K562 (cell line): ENCODE measurements around the gene ZFAND5. TPM values are rescaled to one million over a fixed set of nuclear protein-coding genes. Genes with fewer than 3 reads are reported as not detected.

Experiments used
- ATAC-seq: fragments of 200-7000 bp; cut with Tn5 transposase; 3 replicates; pipeline ENCODE4 v1.9.1; 2020; ENCODE audit warnings: moderate library complexity
- BruUV-seq: library from RNA; stranded (reverse); fragments of 400-500 nt; replicated peaks from 2 replicates; lab custom pipeline; 2021; lab: Mats Ljungman, UMichigan
- CTCF ChIA-PET: fragments of 300-600 bp; formaldehyde crosslinking; extraction: SDS; loops from one replicate; lab custom pipeline; 2021; ENCODE audit warnings: low intra/inter-chr PET ratio; lab: Yijun Ruan, JAX
- POLR2A ChIA-PET: fragments of 300-600, 350-650 bp; sonication (Branson Sonifier 250); formaldehyde crosslinking; extraction: SDS; loops from one replicate; lab custom pipeline; 2021; ENCODE audit warnings: antibody characterized with exemption, inconsistent platforms; lab: Yijun Ruan, JAX
- DNase-seq, 4 experiments: peaks; one replicate each; pipeline versions ENCODE4 v3.0.0 to v3.0.0-alpha.2; 2011 to 2018; ENCODE audit warnings: low spot score in 3 of 4, mixed read lengths in 3 of 4; ENCODE audit errors: extremely low read depth in 1 of 4
- FAIRE-seq: peaks from 2 replicates; lab custom pipeline; 2011; peaks lifted over from hg19 to GRCh38; lab: Jason Lieb, UNC
- H2AFZ ChIP-seq: 2 replicates; pipeline ENCODE4 v1.6.0; 2011; ENCODE audit warnings: low read depth, low read length, control low read depth, inconsistent platforms
- H3K27ac ChIP-seq: fragments of 200-600 bp; 3 replicates; pipeline ENCODE4 v1.8.0; 2011; ENCODE audit warnings: low read depth, mild to moderate bottlenecking, control low read depth, inconsistent platforms, low read length, moderate library complexity, mixed read lengths; ENCODE audit errors: extremely low read depth
- H3K27me3 ChIP-seq, 2 experiments: fragments of 300-600 bp in 1 of 2; 2 replicates in 1 of 2; 3 replicates in 1 of 2; pipeline versions ENCODE4 v1.6.0 to v1.8.0; 2011; ENCODE audit warnings: inconsistent platforms in 2 of 2, low read length in 2 of 2, mild to moderate bottlenecking in 1 of 2, mixed read lengths in 1 of 2, moderate library complexity in 1 of 2; ENCODE audit not compliant: control insufficient read depth in 2 of 2, insufficient read depth in 2 of 2
- H3K36me3 ChIP-seq: fragments of 300-600 bp; 3 replicates; pipeline ENCODE4 v1.8.0; 2011; ENCODE audit warnings: mild to moderate bottlenecking, low read length, inconsistent platforms; ENCODE audit not compliant: control insufficient read depth, insufficient read depth
- H3K4me1 ChIP-seq, 2 experiments: fragments of 200-600 bp in 1 of 2; replicated peaks in 1 of 2; 2 replicates in 1 of 2; 3 replicates in 1 of 2; pipeline versions ENCODE4 v1.5.1 to v1.8.0; 2011; ENCODE audit warnings: inconsistent platforms in 2 of 2, low read length in 2 of 2, mild to moderate bottlenecking in 1 of 2, mixed read lengths in 1 of 2, moderate library complexity in 1 of 2; ENCODE audit not compliant: control insufficient read depth in 2 of 2, insufficient read depth in 2 of 2
- H3K4me2 ChIP-seq: 2 replicates; pipeline ENCODE4 v1.6.1; 2011; ENCODE audit warnings: low read length, control low read depth, inconsistent platforms, mixed read lengths; ENCODE audit not compliant: insufficient read depth
- H3K4me3 ChIP-seq: fragments of 200-600 bp; sonication (generic), shearing (Covaris generic); 2 replicates; pipeline ENCODE4 v1.5.1; 2016; ENCODE audit warnings: control low read depth, inconsistent platforms
- H3K79me2 ChIP-seq: fragments of 200-600 bp; 3 replicates; pipeline ENCODE4 v1.8.0; 2011; ENCODE audit warnings: low read length, inconsistent platforms; ENCODE audit not compliant: control insufficient read depth, insufficient read depth
- H3K9ac ChIP-seq, 2 experiments: 2 replicates each; pipeline versions ENCODE4 v1.6.0 to v1.6.1; 2011; ENCODE audit warnings: low read depth in 2 of 2, low read length in 2 of 2, control low read depth in 1 of 2, inconsistent platforms in 1 of 2, mild to moderate bottlenecking in 1 of 2, mixed read lengths in 1 of 2; ENCODE audit not compliant: insufficient read depth in 1 of 2
- H3K9me1 ChIP-seq: one replicate; pipeline ENCODE4 v1.6.0; 2011; ENCODE audit warnings: inconsistent platforms, mild to moderate bottlenecking, low read length, moderate library complexity; ENCODE audit not compliant: control insufficient read depth, insufficient read depth
- H3K9me3 ChIP-seq: replicated peaks from 2 replicates; pipeline ENCODE4 v1.5.1; 2011; ENCODE audit warnings: low read depth, low read length, inconsistent platforms; ENCODE audit not compliant: control insufficient read depth, insufficient read depth
- H4K20me1 ChIP-seq: replicated peaks from 2 replicates; pipeline ENCODE4 v1.6.1; 2011; ENCODE audit warnings: low read length, inconsistent platforms, mixed read lengths; ENCODE audit not compliant: control insufficient read depth, insufficient read depth
- DNMT1 ChIP-seq: fragments of 450-650 bp; IDR thresholded peaks from 2 replicates; pipeline ENCODE4 v1.6.1; 2016; ENCODE audit warnings: antibody characterized with exemption, mild to moderate bottlenecking
- TCF7 ChIP-seq: sonication (generic); IDR thresholded peaks from 2 replicates; pipeline ENCODE4 v1.6.1; 2016; ENCODE audit warnings: antibody characterized with exemption, borderline replicate concordance
- WGBS: fragments of 100-300 bp; shearing (Covaris generic); methylation state at CpG from one replicate; pipeline ENCODE4 v1.1.6; 2016; ENCODE audit warnings: low coverage, mixed read lengths; ENCODE audit not compliant: insufficient coverage; ENCODE audit errors: missing lambda C conversion rate; 5-methylcytosine and 5-hydroxymethylcytosine counted together
- in situ Hi-C: fragments of 300-500 bp; cut with MboI; formaldehyde crosslinking; loops from 4 replicates; pipeline ENCODE4 v1.15.0; 2018; ENCODE audit warnings: inconsistent platforms, mixed read lengths
- intact Hi-C: fragments of 100-400 bp; cut with micrococcal nuclease; formaldehyde crosslinking; loops from 2 replicates; pipeline ENCODE4 v1.14.2; 2022
- polyA plus RNA-seq, 8 experiments: library from polyadenylated mRNA; depleted of rRNA in 4 of 8; stranded (reverse) in 5 of 8; unstranded in 3 of 8; fragments of >200 nt; fragmentation: Nextera tagmentation in 2 of 8; fragmentation: Illumina TruSeq in 1 of 8; extraction: Ambion mirVana in 2 of 8; extraction: Trizol in 1 of 8; gene quantifications; 2 replicates each; pipeline versions ENCODE4 v1.2.1 to v1.2.3, GENCODE V29; 2011 to 2014; ENCODE audit warnings: inconsistent platforms in 1 of 8, missing spikeins in 1 of 8
- total RNA-seq, 7 experiments: library from RNA; depleted of rRNA in 6 of 7; stranded (reverse); fragments of >200 nt in 6 of 7; fragmentation: Illumina TruSeq in 2 of 7; extraction: Trizol in 2 of 7; gene quantifications; 2 replicates each; pipeline versions ENCODE4 v1.2.1 to v1.2.3, GENCODE V29; 2011 to 2021; ENCODE audit warnings: low replicate concordance in 1 of 7
- TF ChIP-seq, protein P1 (sequence below): sonication (generic); formaldehyde crosslinking; IDR thresholded peaks from 2 replicates; pipeline ENCODE4 v1.8.0; 2022; ENCODE audit warnings: mild to moderate bottlenecking, missing genetic modification reagents, borderline replicate concordance
- TF ChIP-seq, protein P2 (sequence below), 2 experiments: fragments of 150-350 bp in 1 of 2; IDR thresholded peaks; 2 replicates each; pipeline ENCODE4 v1.6.1; 2012 to 2016; ENCODE audit warnings: low read depth in 2 of 2, low read length in 2 of 2, mild to moderate bottlenecking in 1 of 2, moderate library complexity in 1 of 2
- TF ChIP-seq, protein P3 (sequence below): sonication (generic); formaldehyde crosslinking; IDR thresholded peaks from 2 replicates; pipeline ENCODE4 v1.8.1; 2022; ENCODE audit warnings: missing genetic modification reagents

The ZFAND5 gene
- total and polyA plus RNA-seq, 9 of the 15 experiments (the other 6 are each of a cell fraction or from before 2014, with no cell fraction given): 12.7 to 64.2 (median 34.5) TPM

DNA sequence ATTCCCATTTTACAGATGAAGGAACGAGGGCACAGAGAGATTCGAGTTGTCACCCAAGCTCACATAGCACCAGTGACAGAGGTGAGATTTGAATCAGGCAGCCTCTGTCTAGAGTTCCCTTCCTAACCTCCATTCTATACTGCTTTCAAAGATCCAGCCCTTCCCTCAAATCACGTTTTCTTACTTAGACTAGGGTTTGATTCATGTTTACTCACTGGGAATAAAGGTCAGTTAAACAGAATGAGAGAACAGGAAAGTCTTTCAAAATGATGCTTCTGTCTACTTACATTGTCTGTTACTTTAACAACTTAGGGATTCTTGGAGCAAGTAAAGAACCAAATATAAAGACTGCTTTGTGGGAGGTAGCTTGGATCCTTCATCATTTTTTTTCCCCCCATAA, 40.0 kb downstream of the ZFAND5 start:
- BruUV-seq: no TSS peak
- CTCF ChIA-PET: no interaction called here
- no peak for FAIRE-seq

More for the DNA sequence above, 40.0 kb downstream of the ZFAND5 start:
- DNase-seq (no peak), ATAC-seq (no peak)
- Histone ChIP-seq H3K9me1 (no peaks in the 10 kb centered on the region), H3K9ac (no peak overlapping the region), H3K9me3 (no peaks in the 10 kb centered on the region), H3K4me1 (no peaks in the 10 kb centered on the region), H3K36me3 (no peaks in the 10 kb centered on the region), H3K4me3 (no peak overlapping the region), H4K20me1 (no peaks in the 10 kb centered on the region), H3K27ac (no peak overlapping the region), H2AFZ (no peak overlapping the region), H3K79me2 (no peaks in the 10 kb centered on the region), H3K4me2 (no peak overlapping the region), H3K27me3 (no peaks in the 10 kb centered on the region; a peak in 1 of 5 replicates)
- intact Hi-C loops (no loop called here), in situ Hi-C loops (no loop called here)
- TF ChIP-seq, protein P1, sequence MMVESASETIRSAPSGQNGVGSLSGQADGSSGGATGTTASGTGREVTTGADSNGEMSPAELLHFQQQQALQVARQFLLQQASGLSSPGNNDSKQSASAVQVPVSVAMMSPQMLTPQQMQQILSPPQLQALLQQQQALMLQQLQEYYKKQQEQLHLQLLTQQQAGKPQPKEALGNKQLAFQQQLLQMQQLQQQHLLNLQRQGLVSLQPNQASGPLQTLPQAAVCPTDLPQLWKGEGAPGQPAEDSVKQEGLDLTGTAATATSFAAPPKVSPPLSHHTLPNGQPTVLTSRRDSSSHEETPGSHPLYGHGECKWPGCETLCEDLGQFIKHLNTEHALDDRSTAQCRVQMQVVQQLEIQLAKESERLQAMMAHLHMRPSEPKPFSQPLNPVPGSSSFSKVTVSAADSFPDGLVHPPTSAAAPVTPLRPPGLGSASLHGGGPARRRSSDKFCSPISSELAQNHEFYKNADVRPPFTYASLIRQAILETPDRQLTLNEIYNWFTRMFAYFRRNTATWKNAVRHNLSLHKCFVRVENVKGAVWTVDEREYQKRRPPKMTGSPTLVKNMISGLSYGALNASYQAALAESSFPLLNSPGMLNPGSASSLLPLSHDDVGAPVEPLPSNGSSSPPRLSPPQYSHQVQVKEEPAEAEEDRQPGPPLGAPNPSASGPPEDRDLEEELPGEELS (CRISPR knock-in tag): no peak
- TF ChIP-seq, protein P2, sequence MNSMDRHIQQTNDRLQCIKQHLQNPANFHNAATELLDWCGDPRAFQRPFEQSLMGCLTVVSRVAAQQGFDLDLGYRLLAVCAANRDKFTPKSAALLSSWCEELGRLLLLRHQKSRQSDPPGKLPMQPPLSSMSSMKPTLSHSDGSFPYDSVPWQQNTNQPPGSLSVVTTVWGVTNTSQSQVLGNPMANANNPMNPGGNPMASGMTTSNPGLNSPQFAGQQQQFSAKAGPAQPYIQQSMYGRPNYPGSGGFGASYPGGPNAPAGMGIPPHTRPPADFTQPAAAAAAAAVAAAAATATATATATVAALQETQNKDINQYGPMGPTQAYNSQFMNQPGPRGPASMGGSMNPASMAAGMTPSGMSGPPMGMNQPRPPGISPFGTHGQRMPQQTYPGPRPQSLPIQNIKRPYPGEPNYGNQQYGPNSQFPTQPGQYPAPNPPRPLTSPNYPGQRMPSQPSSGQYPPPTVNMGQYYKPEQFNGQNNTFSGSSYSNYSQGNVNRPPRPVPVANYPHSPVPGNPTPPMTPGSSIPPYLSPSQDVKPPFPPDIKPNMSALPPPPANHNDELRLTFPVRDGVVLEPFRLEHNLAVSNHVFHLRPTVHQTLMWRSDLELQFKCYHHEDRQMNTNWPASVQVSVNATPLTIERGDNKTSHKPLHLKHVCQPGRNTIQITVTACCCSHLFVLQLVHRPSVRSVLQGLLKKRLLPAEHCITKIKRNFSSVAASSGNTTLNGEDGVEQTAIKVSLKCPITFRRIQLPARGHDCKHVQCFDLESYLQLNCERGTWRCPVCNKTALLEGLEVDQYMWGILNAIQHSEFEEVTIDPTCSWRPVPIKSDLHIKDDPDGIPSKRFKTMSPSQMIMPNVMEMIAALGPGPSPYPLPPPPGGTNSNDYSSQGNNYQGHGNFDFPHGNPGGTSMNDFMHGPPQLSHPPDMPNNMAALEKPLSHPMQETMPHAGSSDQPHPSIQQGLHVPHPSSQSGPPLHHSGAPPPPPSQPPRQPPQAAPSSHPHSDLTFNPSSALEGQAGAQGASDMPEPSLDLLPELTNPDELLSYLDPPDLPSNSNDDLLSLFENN (IDR thresholded peaks at IDR 0.05; ENCODE audit: low read depth in 2 of 2, low read length in 2 of 2): no peak
- TF ChIP-seq DNMT1 (no peak), TCF7 (no peak)
- TF ChIP-seq, protein P3, sequence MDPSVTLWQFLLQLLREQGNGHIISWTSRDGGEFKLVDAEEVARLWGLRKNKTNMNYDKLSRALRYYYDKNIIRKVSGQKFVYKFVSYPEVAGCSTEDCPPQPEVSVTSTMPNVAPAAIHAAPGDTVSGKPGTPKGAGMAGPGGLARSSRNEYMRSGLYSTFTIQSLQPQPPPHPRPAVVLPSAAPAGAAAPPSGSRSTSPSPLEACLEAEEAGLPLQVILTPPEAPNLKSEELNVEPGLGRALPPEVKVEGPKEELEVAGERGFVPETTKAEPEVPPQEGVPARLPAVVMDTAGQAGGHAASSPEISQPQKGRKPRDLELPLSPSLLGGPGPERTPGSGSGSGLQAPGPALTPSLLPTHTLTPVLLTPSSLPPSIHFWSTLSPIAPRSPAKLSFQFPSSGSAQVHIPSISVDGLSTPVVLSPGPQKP: no peak
- POLR2A ChIA-PET: no interaction called here
- 0% methylated on average over 3 of the region's 3 CpGs for WGBS
